ENCODE data around the gene TRIM63. TPM values are rescaled to one million over a fixed set of nuclear protein-coding genes. Genes with fewer than 3 reads are reported as not detected.

The TRIM63 gene
- total and polyA plus RNA-seq, 9 of the 15 experiments (the other 6 are each of a cell fraction or from before 2014, with no cell fraction given) = 0.08 to 0.57 (median 0.36) TPM

GRCh38 chr1:26058052-26058595 is 9.3 kb downstream of the TRIM63 start (continued):
- TF ChIP-seq, protein P1, sequence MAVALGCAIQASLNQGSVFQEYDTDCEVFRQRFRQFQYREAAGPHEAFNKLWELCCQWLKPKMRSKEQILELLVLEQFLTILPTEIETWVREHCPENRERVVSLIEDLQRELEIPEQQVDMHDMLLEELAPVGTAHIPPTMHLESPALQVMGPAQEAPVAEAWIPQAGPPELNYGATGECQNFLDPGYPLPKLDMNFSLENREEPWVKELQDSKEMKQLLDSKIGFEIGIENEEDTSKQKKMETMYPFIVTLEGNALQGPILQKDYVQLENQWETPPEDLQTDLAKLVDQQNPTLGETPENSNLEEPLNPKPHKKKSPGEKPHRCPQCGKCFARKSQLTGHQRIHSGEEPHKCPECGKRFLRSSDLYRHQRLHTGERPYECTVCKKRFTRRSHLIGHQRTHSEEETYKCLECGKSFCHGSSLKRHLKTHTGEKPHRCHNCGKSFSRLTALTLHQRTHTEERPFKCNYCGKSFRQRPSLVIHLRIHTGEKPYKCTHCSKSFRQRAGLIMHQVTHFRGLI (CRISPR knock-in tag; IDR thresholded peaks at IDR 0.05) = no peak
- TF ChIP-seq HDAC6 (IDR thresholded peaks at IDR 0.05; ENCODE audit: low read depth, low read length) (no peak), ATF1 (CRISPR knock-in tag; IDR thresholded peaks at IDR 0.05) (no peak), ATF1 (tag; IDR thresholded peaks at IDR 0.05) (no peak), CREM (IDR thresholded peaks at IDR 0.05; ENCODE audit: low read depth) (no peak), GMEB1 (CRISPR knock-in tag; IDR thresholded peaks at IDR 0.05) (no peak), HMGXB4 (CRISPR knock-in tag; IDR thresholded peaks at IDR 0.05) (no peak), STAT5A (IDR thresholded peaks at IDR 0.05; ENCODE audit: borderline replicate concordance, low read length) (no peak), KDM1A (IDR thresholded peaks at IDR 0.05) (peak; percentile 72 to 80; a peak in 3 of 4 replicates), THRA (IDR thresholded peaks at IDR 0.05) (no peak), GABPB1 (CRISPR knock-in tag; IDR thresholded peaks at IDR 0.05) (no peak), RBM17 (IDR thresholded peaks at IDR 0.05; ENCODE audit: borderline replicate concordance, low read depth, low read length) (no peak), NR2C2 (CRISPR knock-in tag; IDR thresholded peaks at IDR 0.05) (no peak), NR2C2 (tag; IDR thresholded peaks at IDR 0.05) (no peak), KLF16 (IDR thresholded peaks at IDR 0.05) (no peak), ZNF707 (CRISPR knock-in tag; conservative IDR thresholded peaks at IDR 0.05) (no peak), ZNF740 (CRISPR knock-in tag; IDR thresholded peaks at IDR 0.05) (peak; percentile 92), ZNF740 (tag; IDR thresholded peaks at IDR 0.05) (peak in 1 of 2 experiments; percentile 80; a peak in 2 of 4 replicates), ZKSCAN8 (CRISPR knock-in tag; IDR thresholded peaks at IDR 0.05) (no peak), ZNF197 (CRISPR knock-in tag; IDR thresholded peaks at IDR 0.05; ENCODE audit: low read depth) (no peak), NKRF (IDR thresholded peaks at IDR 0.05; ENCODE audit: borderline replicate concordance) (no peak)
